HS-5 (cell line): ENCODE results near the gene ZNF217.
"Not testable (repeated sequence)": the region's sequence is repeated elsewhere in the genome, so short reads cannot be mapped to it uniquely, and the experiment has no call there.

Experiments
- DNase-seq: peaks from one replicate; pipeline ENCODE4 v3.0.0-alpha.2; 2012; ENCODE audit warnings: low read depth

ZNF217 gene

GRCh38 chr20:53567379-53567917 lies 26.2 kb downstream of the ZNF217 start:
- DNase-seq: no peak

- not testable (repeated sequence) for DNase-seq
These were observed 27.0 kb downstream of the ZNF217 start for GRCh38 chr20:53566623-53567022.

GRCh38 chr20:53565254-53565653 lies 28.4 kb downstream of the ZNF217 start:
- no peak for DNase-seq

- not testable (repeated sequence) for DNase-seq
These were observed 31.4 kb downstream of the ZNF217 start for GRCh38 chr20:53562104-53562764.

- DNase-seq: no peak
These were observed 32.1 kb downstream of the ZNF217 start for GRCh38 chr20:53561505-53561904.

GRCh38 chr20:53559816-53560215 lies 33.8 kb downstream of the ZNF217 start:
- DNase-seq: no peak

- no peak for DNase-seq
These were observed 36.5 kb downstream of the ZNF217 start for GRCh38 chr20:53557130-53557529.

- no peak for DNase-seq
These were observed 37.3 kb downstream of the ZNF217 start for GRCh38 chr20:53556267-53556897.

GRCh38 chr20:53555816-53556215 lies 37.8 kb downstream of the ZNF217 start:
- DNase-seq: no peak

GRCh38 chr20:53555081-53555480 lies 38.6 kb downstream of the ZNF217 start:
- no peak for DNase-seq

- not testable (repeated sequence) for DNase-seq
These were observed 41.1 kb downstream of the ZNF217 start for GRCh38 chr20:53552572-53552893.

- DNase-seq: not testable (repeated sequence)
These were observed 41.7 kb downstream of the ZNF217 start for GRCh38 chr20:53551719-53552571.

- DNase-seq: no peak
These were observed 43.1 kb downstream of the ZNF217 start for GRCh38 chr20:53550280-53551187.

GRCh38 chr20:53547664-53548239 lies 45.9 kb downstream of the ZNF217 start:
- peak; percentile 98 for DNase-seq

- no peak for DNase-seq
These were observed 54.1 kb downstream of the ZNF217 start for GRCh38 chr20:53539516-53539915.

GRCh38 chr20:53536382-53536781 lies 57.3 kb downstream of the ZNF217 start:
- not testable (repeated sequence) for DNase-seq

GRCh38 chr20:53535878-53536277 lies 57.8 kb downstream of the ZNF217 start:
- DNase-seq: no peak

- no peak for DNase-seq
These were observed 59.6 kb downstream of the ZNF217 start for GRCh38 chr20:53534037-53534436.

GRCh38 chr20:53533500-53533899 lies 60.1 kb downstream of the ZNF217 start:
- DNase-seq: no peak

- DNase-seq: not testable (repeated sequence)
These were observed 60.9 kb downstream of the ZNF217 start for GRCh38 chr20:53532654-53533312.

- no peak for DNase-seq
These were observed 63.2 kb downstream of the ZNF217 start for GRCh38 chr20:53530440-53530839.
